ENCODE results near the gene SMARCA5.

SMARCA5 gene, protein sequence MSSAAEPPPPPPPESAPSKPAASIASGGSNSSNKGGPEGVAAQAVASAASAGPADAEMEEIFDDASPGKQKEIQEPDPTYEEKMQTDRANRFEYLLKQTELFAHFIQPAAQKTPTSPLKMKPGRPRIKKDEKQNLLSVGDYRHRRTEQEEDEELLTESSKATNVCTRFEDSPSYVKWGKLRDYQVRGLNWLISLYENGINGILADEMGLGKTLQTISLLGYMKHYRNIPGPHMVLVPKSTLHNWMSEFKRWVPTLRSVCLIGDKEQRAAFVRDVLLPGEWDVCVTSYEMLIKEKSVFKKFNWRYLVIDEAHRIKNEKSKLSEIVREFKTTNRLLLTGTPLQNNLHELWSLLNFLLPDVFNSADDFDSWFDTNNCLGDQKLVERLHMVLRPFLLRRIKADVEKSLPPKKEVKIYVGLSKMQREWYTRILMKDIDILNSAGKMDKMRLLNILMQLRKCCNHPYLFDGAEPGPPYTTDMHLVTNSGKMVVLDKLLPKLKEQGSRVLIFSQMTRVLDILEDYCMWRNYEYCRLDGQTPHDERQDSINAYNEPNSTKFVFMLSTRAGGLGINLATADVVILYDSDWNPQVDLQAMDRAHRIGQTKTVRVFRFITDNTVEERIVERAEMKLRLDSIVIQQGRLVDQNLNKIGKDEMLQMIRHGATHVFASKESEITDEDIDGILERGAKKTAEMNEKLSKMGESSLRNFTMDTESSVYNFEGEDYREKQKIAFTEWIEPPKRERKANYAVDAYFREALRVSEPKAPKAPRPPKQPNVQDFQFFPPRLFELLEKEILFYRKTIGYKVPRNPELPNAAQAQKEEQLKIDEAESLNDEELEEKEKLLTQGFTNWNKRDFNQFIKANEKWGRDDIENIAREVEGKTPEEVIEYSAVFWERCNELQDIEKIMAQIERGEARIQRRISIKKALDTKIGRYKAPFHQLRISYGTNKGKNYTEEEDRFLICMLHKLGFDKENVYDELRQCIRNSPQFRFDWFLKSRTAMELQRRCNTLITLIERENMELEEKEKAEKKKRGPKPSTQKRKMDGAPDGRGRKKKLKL

DNA sequence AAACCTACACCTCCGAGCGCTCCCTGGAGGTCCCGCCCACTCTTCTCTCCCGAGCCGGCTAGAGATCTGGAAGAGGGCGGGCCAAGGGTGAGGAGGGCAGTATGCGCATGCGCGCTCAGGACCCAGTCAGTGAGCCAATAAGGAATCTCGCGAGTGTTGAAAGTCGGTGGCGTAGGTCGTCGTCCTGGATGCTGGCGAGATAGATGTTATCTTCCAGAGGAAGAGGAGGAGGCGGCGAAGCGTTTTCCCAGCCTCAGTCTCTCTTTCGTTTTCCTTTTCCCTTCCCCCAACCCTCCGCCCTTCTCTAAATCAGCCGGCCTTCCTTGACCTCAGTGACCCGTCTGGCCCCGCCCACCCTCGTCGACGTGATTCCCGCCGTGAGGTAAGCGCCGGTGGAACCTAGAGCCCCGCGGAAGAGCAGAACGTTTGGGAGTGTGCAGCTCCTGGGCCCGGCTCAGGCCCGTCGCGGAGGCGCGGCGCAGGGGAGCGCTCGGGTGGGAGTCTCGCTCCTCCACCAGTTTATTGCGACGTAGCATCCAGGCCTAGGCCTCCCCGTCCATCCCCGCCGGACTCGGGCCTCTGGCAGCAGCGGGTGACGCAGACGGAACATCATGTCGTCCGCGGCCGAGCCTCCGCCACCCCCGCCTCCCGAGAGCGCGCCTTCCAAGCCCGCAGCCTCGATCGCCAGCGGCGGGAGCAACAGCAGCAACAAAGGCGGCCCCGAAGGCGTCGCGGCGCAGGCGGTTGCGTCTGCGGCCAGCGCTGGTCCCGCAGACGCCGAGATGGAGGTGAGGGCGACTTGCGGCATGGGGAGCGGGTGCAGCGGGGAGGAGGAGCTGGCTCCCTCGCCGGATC is at the start of gene SMARCA5:
SMARCA5 (plus strand) TSS at position 389 of the 855 bp plus-strand sequence; CDS start at position 612, 223 bp downstream.
- H3K4me3 ChIP-seq (ENCODE audit: low read depth, low read length), result peak within 1 kb of the TSS; percentile 95
- peak; percentile 94 for DNase-seq (ENCODE audit: low read depth)
- TF ChIP-seq, protein P1, sequence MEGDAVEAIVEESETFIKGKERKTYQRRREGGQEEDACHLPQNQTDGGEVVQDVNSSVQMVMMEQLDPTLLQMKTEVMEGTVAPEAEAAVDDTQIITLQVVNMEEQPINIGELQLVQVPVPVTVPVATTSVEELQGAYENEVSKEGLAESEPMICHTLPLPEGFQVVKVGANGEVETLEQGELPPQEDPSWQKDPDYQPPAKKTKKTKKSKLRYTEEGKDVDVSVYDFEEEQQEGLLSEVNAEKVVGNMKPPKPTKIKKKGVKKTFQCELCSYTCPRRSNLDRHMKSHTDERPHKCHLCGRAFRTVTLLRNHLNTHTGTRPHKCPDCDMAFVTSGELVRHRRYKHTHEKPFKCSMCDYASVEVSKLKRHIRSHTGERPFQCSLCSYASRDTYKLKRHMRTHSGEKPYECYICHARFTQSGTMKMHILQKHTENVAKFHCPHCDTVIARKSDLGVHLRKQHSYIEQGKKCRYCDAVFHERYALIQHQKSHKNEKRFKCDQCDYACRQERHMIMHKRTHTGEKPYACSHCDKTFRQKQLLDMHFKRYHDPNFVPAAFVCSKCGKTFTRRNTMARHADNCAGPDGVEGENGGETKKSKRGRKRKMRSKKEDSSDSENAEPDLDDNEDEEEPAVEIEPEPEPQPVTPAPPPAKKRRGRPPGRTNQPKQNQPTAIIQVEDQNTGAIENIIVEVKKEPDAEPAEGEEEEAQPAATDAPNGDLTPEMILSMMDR (IDR thresholded peaks at IDR 0.05; ENCODE audit: control insufficient read depth, extremely low read depth, insufficient read depth), result no peak

DNA sequence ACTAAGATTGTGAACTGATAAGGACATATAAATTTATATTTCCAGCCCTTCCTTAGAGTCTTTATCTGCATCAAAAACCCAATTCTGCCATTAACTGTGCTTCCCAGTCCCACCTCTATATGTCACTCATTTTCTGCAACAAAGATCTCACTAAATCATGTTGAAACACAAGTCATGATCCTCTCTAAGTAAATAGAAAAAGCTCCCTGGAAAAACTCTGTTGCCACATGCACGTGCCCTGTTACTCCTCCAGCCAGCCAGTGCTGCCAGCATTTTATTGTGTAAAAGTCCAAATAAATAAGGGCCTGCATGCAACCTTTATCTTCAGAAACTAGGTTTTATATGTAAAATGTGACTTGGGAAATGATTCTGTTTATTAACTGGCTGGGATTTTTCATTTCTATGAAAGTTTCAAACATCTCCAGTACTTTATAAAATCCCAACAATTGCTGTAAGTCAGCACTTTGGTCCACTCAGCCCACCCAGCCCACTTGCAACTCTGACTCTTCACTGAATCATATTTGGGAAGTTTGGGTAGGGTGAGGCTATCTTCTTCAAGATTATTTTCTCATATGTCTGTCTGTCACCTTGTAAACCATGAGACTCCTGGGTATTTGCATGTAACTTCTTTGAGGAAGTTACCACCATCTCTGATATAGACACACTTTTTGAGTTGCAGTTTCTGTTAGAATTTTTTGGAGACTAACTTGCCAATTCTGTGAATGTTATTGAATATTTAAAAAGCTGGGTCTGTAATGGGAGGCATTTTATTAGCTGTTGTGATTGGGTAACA is 40.0 kb upstream of the SMARCA5 start:
- no peak overlapping the region for H3K4me3 ChIP-seq (ENCODE audit: low read depth, low read length)
- peak; percentile 17 for DNase-seq (ENCODE audit: low read depth)
- TF ChIP-seq, protein P1 (IDR thresholded peaks at IDR 0.05; ENCODE audit: control insufficient read depth, extremely low read depth, insufficient read depth), result no peak

DNA sequence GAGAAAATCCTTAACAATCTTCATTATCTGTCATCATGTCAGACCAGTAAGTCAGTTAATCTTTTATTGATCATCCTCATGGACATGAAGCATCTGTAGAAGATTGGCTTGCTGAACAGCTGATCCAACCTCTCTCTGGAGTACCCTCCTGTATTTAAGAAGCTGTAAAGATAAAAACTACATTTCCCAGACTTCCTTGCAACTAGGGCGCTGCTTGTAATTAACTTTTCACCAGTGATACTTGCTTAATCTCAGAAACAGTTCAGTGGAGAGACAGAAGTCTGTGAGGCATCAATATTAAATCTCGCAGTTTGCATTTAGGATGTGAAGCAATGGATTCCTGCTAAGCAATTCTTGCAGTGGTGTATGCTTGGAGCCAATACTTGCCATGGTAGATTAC is 36.0 kb upstream of the SMARCA5 start:
- TF ChIP-seq, protein P1 (IDR thresholded peaks at IDR 0.05; ENCODE audit: control insufficient read depth, extremely low read depth, insufficient read depth), result no peak
- no peak overlapping the region for H3K4me3 ChIP-seq (ENCODE audit: low read depth, low read length)
- DNase-seq (ENCODE audit: low read depth), result no peak

DNA sequence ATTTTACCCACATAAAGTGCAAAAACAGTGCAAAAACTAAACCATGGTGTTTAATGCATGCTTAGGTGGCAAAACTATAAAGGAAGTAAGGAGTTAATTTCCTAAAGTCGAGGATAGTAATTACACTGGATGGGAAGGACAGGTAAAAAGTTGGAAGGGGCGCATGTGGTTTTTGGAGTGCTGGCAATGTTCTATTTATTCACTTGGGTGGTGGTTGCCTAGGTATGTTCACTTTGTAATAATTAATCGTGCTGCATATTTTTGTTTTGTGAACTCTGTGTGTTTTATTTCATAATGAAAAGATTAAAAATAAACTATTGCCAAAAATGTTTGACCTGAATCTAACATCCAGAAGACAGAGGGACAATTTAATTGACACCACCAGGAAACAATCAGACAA is 32.1 kb upstream of the SMARCA5 start:
- DNase-seq (ENCODE audit: low read depth), result no peak
- TF ChIP-seq, protein P1 (IDR thresholded peaks at IDR 0.05; ENCODE audit: control insufficient read depth, extremely low read depth, insufficient read depth), result no peak

DNA sequence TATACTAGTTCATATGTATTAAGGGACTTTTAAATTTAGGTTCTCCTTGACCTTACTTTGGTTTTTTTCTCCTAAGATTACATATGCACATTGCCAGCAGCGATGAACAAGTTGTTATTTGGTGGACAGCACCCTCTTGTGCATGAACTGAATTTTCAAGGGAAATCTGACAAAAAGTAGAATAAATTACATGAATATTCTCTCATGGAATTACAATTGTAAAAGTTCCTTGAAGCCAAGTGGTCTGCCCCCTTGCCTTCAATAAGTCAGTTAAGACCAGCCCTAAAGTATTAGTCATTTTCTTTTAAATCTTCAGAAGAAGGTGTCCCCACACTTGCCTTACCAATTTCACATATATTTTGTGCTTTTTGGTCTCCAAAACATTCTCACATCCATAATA is 30.7 kb upstream of the SMARCA5 start:
- peak; percentile 31 for DNase-seq (ENCODE audit: low read depth)
- TF ChIP-seq, protein P1 (IDR thresholded peaks at IDR 0.05; ENCODE audit: control insufficient read depth, extremely low read depth, insufficient read depth), result peak; percentile 66
- no peak overlapping the region for H3K4me3 ChIP-seq (ENCODE audit: low read depth, low read length)

More for the DNA sequence above, 32.1 kb upstream of the SMARCA5 start:
- no peak overlapping the region for H3K4me3 ChIP-seq (ENCODE audit: low read depth, low read length)

Data from LNCaP clone FGC (cell line).